Endodermal cell (in vitro differentiated cells): Measurements from ENCODE around the gene BHLHE23. TPM values are rescaled to one million over a fixed set of nuclear protein-coding genes. Genes with fewer than 3 reads are reported as not detected.

Source experiments
- DNase-seq: peaks from one replicate; pipeline ENCODE4 v3.0.0-alpha.2; 2017
- H3K27ac ChIP-seq: 2 replicates; pipeline ENCODE4 v1.5.1; 2013; ENCODE audit warnings: mild to moderate bottlenecking, low read depth, low read length, moderate library complexity
- H3K27me3 ChIP-seq: 2 replicates; pipeline ENCODE4 v1.6.1; 2013; ENCODE audit warnings: mild to moderate bottlenecking, low read length, moderate library complexity; ENCODE audit not compliant: insufficient read depth, control insufficient read depth, poor library complexity, severe bottlenecking
- H3K36me3 ChIP-seq: 2 replicates; pipeline ENCODE4 v1.7.0; 2013; ENCODE audit warnings: mild to moderate bottlenecking, low read length, moderate library complexity; ENCODE audit not compliant: control insufficient read depth, insufficient read depth
- H3K4me1 ChIP-seq: one replicate; pipeline ENCODE4 v1.7.0; 2013; ENCODE audit warnings: low read length; ENCODE audit not compliant: control insufficient read depth, insufficient read depth
- H3K4me3 ChIP-seq: 2 replicates; pipeline ENCODE4 v1.5.1; 2013; ENCODE audit warnings: mild to moderate bottlenecking, low read length, moderate library complexity
- H3K9ac ChIP-seq: 2 replicates; pipeline ENCODE4 v1.6.1; 2013; ENCODE audit warnings: mild to moderate bottlenecking, low read length, moderate library complexity; ENCODE audit not compliant: poor library complexity, severe bottlenecking; ENCODE audit errors: extremely low read depth
- H3K9me3 ChIP-seq: 2 replicates; pipeline ENCODE4 v1.6.1; 2013; ENCODE audit warnings: mild to moderate bottlenecking, low read length, moderate library complexity; ENCODE audit not compliant: control insufficient read depth
- H3K27ac Mint-ChIP-seq: 2 replicates; pipeline ENCODE4 v1.8.0; 2020; ENCODE audit warnings: mixed read lengths
- H3K27me3 Mint-ChIP-seq: 2 replicates; pipeline ENCODE4 v1.8.0; 2021; ENCODE audit warnings: mild to moderate bottlenecking, mixed read lengths; ENCODE audit not compliant: insufficient read depth
- H3K36me3 Mint-ChIP-seq: 2 replicates; pipeline ENCODE4 v1.8.0; 2020; ENCODE audit warnings: low read depth, mixed read lengths
- H3K4me1 Mint-ChIP-seq: 2 replicates; pipeline ENCODE4 v1.8.0; 2020; ENCODE audit warnings: mixed read lengths
- H3K4me3 Mint-ChIP-seq: 2 replicates; pipeline ENCODE4 v1.8.0; 2020; ENCODE audit warnings: mild to moderate bottlenecking, moderate library complexity, mixed read lengths
- H3K9me3 Mint-ChIP-seq: 2 replicates; pipeline ENCODE4 v1.8.0; 2020; ENCODE audit warnings: mild to moderate bottlenecking, mixed read lengths
- WGBS, 2 experiments: methylation state at CpG; one replicate each; pipeline versions ENCODE4 v1.1.5 to v1.1.7; 2013; ENCODE audit warnings: missing lambda C conversion rate in 2 of 2, mixed read lengths in 1 of 2; ENCODE audit not compliant: insufficient coverage in 1 of 2, insufficient read length in 1 of 2; 5-methylcytosine and 5-hydroxymethylcytosine counted together
- long read RNA-seq, 4 experiments: library from polyadenylated mRNA in 2 of 4; library from RNA in 1 of 4; library from capped mRNA in 1 of 4; stranded (forward) in 3 of 4; unstranded in 1 of 4; transcript quantifications; one replicate each; pipeline ENCODE4 v2.0.0, GENCODE V29; 2020 to 2021; ENCODE audit warnings: inconsistent platforms in 1 of 4
- polyA plus RNA-seq, 2 experiments: library from polyadenylated mRNA; stranded (reverse); fragments of 50-300 nt; gene quantifications; one replicate each; pipeline ENCODE4 v1.2.3, GENCODE V29; 2013
- total RNA-seq, 2 donors: library from RNA; stranded (reverse); fragmentation: NEBNext Ultra II Directional in 1 of 2; extraction: Animal tissue kit (Norgen Biotek cat#: 25700) in 1 of 2; gene quantifications; 2 replicates in 1 of 2; 3 replicates in 1 of 2; pipeline ENCODE4 v1.2.1, GENCODE V29; 2021
- TF ChIP-seq, protein P1 (sequence below): fragments of 200-600 bp; sonication (generic); conservative IDR thresholded peaks from 2 replicates; pipeline ENCODE4 v1.5.0; 2021; ENCODE audit warnings: antibody characterized with exemption, mild to moderate bottlenecking

The BHLHE23 gene
- not detected for total RNA-seq
- 1.2 TPM for polyA plus RNA-seq (2013, experiment 1 of 2)
- polyA plus RNA-seq (2013, experiment 2 of 2) = 0.46 TPM
- long read RNA-seq, experiment 1 = 0 reads
- long read RNA-seq, experiment 2 = 0 reads
- long read RNA-seq, experiment 3 = 0 reads
- long read RNA-seq, experiment 4 = 0 reads

DNA sequence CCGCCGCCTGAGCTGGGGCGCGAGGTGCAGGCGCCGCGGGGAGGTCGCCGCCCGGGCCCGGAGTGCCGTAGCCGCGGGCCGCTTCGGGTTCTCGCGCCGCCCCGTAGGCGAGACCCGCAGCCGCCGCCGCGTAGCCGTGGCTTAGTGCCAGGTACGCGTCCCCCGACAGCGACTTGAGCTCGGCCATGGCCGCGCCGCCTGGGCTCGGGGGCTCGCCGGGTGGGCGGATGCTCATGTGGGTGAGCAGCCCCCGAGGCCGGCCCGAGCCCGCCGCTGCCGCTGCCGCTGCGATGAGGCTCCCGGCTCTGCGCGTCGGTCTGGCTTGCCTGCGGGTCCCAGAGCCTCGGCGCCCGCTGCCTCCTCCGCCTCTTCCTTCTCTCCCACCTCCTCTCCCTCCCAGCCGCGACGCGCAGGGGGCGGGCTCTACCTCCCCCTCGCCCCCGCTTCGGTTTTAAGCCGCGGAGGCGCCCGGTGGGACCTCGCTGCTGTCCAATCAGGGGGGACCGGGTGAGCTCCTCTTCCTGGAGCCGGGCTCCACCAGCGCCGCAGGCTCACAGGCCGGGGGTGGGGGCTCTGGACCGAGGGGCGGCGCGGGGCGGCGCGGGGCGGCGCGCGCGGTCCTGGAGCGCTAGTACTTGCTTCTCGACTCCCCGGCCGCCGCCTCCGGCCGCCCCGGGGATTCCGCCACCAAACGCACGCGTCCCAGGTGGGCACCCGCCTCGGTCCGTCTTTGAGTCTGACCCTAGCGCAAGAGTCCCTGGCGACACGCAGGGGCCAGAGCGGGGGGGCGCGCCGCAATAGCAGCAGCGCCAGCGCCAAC, at the start of gene BHLHE23:
TSS of gene BHLHE23 (minus strand) at position 425 of the 820 bp plus-strand sequence. CDS start at position 235, 190 bp downstream.
- Histone ChIP-seq H3K27ac (no peak within 1 kb of the TSS), H3K9me3 (no peaks in the 10 kb centered on the region), H3K4me3 (no peak within 1 kb of the TSS), H3K9ac (no peak within 1 kb of the TSS), H3K27me3 (peaks cover 100% of the 10 kb centered on the region), H3K4me1 (peaks cover 3% of the 10 kb centered on the region), H3K36me3 (no peaks in the 10 kb centered on the region)
- Mint-ChIP-seq H3K4me3 (peak within 1 kb of the TSS; percentile 35), H3K27ac (no peak within 1 kb of the TSS), H3K27me3 (peaks cover 84% of the 10 kb centered on the region), H3K9me3 (no peaks in the 10 kb centered on the region), H3K4me1 (peaks cover 6% of the 10 kb centered on the region), H3K36me3 (no peaks in the 10 kb centered on the region)
- TF ChIP-seq, protein P1, sequence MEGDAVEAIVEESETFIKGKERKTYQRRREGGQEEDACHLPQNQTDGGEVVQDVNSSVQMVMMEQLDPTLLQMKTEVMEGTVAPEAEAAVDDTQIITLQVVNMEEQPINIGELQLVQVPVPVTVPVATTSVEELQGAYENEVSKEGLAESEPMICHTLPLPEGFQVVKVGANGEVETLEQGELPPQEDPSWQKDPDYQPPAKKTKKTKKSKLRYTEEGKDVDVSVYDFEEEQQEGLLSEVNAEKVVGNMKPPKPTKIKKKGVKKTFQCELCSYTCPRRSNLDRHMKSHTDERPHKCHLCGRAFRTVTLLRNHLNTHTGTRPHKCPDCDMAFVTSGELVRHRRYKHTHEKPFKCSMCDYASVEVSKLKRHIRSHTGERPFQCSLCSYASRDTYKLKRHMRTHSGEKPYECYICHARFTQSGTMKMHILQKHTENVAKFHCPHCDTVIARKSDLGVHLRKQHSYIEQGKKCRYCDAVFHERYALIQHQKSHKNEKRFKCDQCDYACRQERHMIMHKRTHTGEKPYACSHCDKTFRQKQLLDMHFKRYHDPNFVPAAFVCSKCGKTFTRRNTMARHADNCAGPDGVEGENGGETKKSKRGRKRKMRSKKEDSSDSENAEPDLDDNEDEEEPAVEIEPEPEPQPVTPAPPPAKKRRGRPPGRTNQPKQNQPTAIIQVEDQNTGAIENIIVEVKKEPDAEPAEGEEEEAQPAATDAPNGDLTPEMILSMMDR = no peak
- peak; percentile 88 for DNase-seq
- WGBS, 2 experiments = 0 to 2% methylated on average over 31 to 110 of the region's 110 CpGs

DNA sequence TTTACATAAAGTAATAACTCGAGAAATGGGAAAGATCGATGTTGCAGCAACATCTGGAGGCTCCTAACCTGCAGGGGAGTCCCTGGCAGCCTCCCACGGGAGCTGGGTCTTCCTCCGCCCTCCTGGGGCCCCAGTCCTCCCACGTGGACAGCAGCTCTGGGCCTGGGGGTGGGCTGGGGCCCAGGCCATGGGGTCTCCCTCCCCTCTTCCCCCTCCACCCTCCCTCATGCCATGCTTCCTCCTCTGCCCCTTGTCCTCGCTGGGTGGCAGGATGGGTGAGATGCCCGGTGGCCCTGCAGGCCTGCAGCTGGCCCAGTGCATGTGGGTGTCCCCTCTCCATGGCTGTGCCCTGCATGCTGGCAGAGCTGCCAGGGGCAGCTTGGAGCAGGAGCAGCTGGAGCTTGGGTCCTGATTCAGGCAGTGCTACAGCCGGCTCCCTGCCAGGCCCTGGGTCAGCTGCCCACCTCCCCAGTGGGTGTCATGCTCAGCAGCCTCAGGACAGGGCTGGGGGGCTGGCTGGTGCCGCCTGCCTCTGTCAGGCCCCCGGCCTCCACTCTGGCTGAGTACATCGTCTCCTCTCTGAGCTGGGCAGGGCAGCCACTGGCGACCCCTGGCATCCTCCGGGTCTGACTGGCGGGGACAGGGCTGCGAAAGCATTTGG, 48.9 kb upstream of the BHLHE23 start:
- Histone ChIP-seq H3K36me3 (no peaks in the 10 kb centered on the region), H3K27ac (no peak overlapping the region), H3K9ac (no peak overlapping the region), H3K4me3 (no peak overlapping the region), H3K27me3 (peaks cover 10% of the 10 kb centered on the region), H3K4me1 (peaks cover 7% of the 10 kb centered on the region), H3K9me3 (peaks cover 11% of the 10 kb centered on the region)
- H3K27me3 Mint-ChIP-seq = peaks cover 6% of the 10 kb centered on the region
- H3K9me3 Mint-ChIP-seq = no peaks in the 10 kb centered on the region
- no peak overlapping the region for H3K4me3 Mint-ChIP-seq
- peak; percentile 40 for DNase-seq
- H3K27ac Mint-ChIP-seq = no peak overlapping the region
- TF ChIP-seq, protein P1 = no peak
- peaks cover 3% of the 10 kb centered on the region for H3K4me1 Mint-ChIP-seq
- no peaks in the 10 kb centered on the region for H3K36me3 Mint-ChIP-seq
- WGBS, 2 experiments = 79 to 91% methylated on average over 7 to 15 of the region's 15 CpGs

- Histone ChIP-seq H3K4me3 (no peak overlapping the region), H3K27me3 (peaks cover 10% of the 10 kb centered on the region), H3K4me1 (peaks cover 7% of the 10 kb centered on the region), H3K27ac (no peak overlapping the region), H3K36me3 (no peaks in the 10 kb centered on the region), H3K9ac (no peak overlapping the region), H3K9me3 (peaks cover 11% of the 10 kb centered on the region)
- Mint-ChIP-seq H3K36me3 (no peaks in the 10 kb centered on the region), H3K27ac (no peak overlapping the region), H3K4me3 (no peak overlapping the region), H3K27me3 (peaks cover 6% of the 10 kb centered on the region), H3K4me1 (peaks cover 3% of the 10 kb centered on the region), H3K9me3 (no peaks in the 10 kb centered on the region)
- WGBS, 2 experiments = 89 to 90% methylated on average over 5 to 11 of the region's 11 CpGs
- peak; percentile 38 for DNase-seq
- TF ChIP-seq, protein P1 = no peak
These were observed 48.0 kb upstream of the BHLHE23 start for GRCh38 chr20:63054681-63055240.
